ENCODE measurements around the gene PON3. TPM values are rescaled to one million over a fixed set of nuclear protein-coding genes. Genes with fewer than 3 reads are reported as not detected.

PON3 gene
- total and polyA plus RNA-seq, 2 of the 13 experiments (the other 11 are each of a cell fraction or from before 2014, with no cell fraction given), result 23.6 to 37.8 TPM

GRCh38 chr7:95322396-95322795 lies 73.8 kb downstream of the PON3 start:
- Histone ChIP-seq H3K9ac (ENCODE audit: insufficient read depth, low read depth, low read length) (no peak overlapping the region), H3K27me3 (ENCODE audit: control insufficient read depth in 1 of 2, insufficient read depth in 2 of 2, low read length in 2 of 2) (no peaks in the 10 kb centered on the region; a peak in 1 of 5 replicates), H4K20me1 (ENCODE audit: insufficient read depth, low read length) (no peaks in the 10 kb centered on the region), H3K4me2 (ENCODE audit: low read depth, low read length) (no peak overlapping the region), H3K79me2 (ENCODE audit: insufficient read depth, low read length) (no peaks in the 10 kb centered on the region), H3K4me1 (ENCODE audit: insufficient read depth, low read length) (peaks cover 43% of the 10 kb centered on the region), H2AFZ (ENCODE audit: low read length) (no peak overlapping the region), H3K9me3 (ENCODE audit: low read length) (no peaks in the 10 kb centered on the region), H3K36me3 (replicated peaks in 1 of 2; ENCODE audit: control insufficient read depth in 1 of 2, insufficient read depth in 2 of 2, low read length in 2 of 2) (no peaks in the 10 kb centered on the region), H3K27ac (ENCODE audit: extremely low read length, insufficient read depth, low read length) (no peak overlapping the region), H3K4me3 (replicated peaks in 1 of 3; ENCODE audit: insufficient read depth in 1 of 3, low read depth in 2 of 3, low read length in 3 of 3) (no peak overlapping the region)
- ATAC-seq (no peak), FAIRE-seq (no peak), DNase-seq (ENCODE audit: low spot score) (no peak)
- intact Hi-C loops (cut with micrococcal nuclease; ENCODE audit: unreplicated experiment) (no loop called here), in situ Hi-C loops (cut with HindIII; ENCODE audit: extremely low pct_ligation_motif_present, low pct_unique_long_range_greater_than_20kb) (no loop called here)
- WGBS (ENCODE audit: low lambda C conversion rate), result 11% methylated on average over 3 of the region's 8 CpGs
- no TSS peak for BruUV-seq (replicated peaks)
- ChIA-PET CTCF (ENCODE audit: low intra/inter-chr PET ratio, low total read pairs) (no interaction called here), POLR2A (no interaction called here)
- no peak for TF ChIP-seq U2AF1 (optimal IDR thresholded peaks at IDR 0.05; ENCODE audit: low read depth, low read length)
- TF ChIP-seq PRMT3 (CRISPR knock-in tag; IDR thresholded peaks at IDR 0.05; ENCODE audit: borderline replicate concordance, low read depth), result no peak
- no peak for TF ChIP-seq PBX3 (CRISPR knock-in tag; IDR thresholded peaks at IDR 0.05; ENCODE audit: borderline replicate concordance)
- TF ChIP-seq ZSCAN30 (CRISPR knock-in tag; IDR thresholded peaks at IDR 0.05), result no peak
- TF ChIP-seq, protein P1, sequence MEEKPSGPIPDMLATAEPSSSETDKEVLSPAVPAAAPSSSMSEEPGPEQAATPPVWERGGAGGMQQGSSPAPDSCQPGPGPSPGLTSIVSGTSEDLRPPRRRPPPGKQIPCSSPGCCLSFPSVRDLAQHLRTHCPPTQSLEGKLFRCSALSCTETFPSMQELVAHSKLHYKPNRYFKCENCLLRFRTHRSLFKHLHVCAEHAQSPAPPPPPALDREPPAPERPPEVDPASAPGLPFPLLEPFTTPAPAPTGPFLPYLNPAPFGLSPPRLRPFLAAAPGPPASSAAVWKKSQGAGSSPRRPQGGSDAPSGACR (CRISPR knock-in tag; IDR thresholded peaks at IDR 0.05), result no peak
- TF ChIP-seq NAIF1 (CRISPR knock-in tag; IDR thresholded peaks at IDR 0.05; ENCODE audit: borderline replicate concordance), result no peak
- no peak for TF ChIP-seq ZNF652 (CRISPR knock-in tag; IDR thresholded peaks at IDR 0.05; ENCODE audit: borderline replicate concordance, low read depth)
- no peak for TF ChIP-seq ARNT (IDR thresholded peaks at IDR 0.05)
- no peak for TF ChIP-seq ZNF207 (IDR thresholded peaks at IDR 0.05; ENCODE audit: borderline replicate concordance)
- TF ChIP-seq, protein P2, sequence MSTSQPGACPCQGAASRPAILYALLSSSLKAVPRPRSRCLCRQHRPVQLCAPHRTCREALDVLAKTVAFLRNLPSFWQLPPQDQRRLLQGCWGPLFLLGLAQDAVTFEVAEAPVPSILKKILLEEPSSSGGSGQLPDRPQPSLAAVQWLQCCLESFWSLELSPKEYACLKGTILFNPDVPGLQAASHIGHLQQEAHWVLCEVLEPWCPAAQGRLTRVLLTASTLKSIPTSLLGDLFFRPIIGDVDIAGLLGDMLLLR (CRISPR knock-in tag; IDR thresholded peaks at IDR 0.05), result no peak
- TF ChIP-seq REXO4 (CRISPR knock-in tag; IDR thresholded peaks at IDR 0.05; ENCODE audit: borderline replicate concordance), result no peak
- no peak for TF ChIP-seq NPAS2 (CRISPR knock-in tag; IDR thresholded peaks at IDR 0.05; ENCODE audit: borderline replicate concordance)

Measured in HepG2 (cell line).